Spinal cord (tissue), 10 donors: ENCODE data around the gene FBN2. TPM values are rescaled to one million over a fixed set of nuclear protein-coding genes. Genes with fewer than 3 reads are reported as not detected.

Experiments
- DNase-seq, 6 donors: peaks; one replicate each; pipeline versions ENCODE4 v3.0.0 to v3.0.0-alpha.2; 2013 to 2015; ENCODE audit warnings: low spot score in 6 of 6, low read depth in 4 of 6
- H3K27ac ChIP-seq: one replicate; pipeline ENCODE4 v1.5.1; 2013; ENCODE audit warnings: low read depth, low read length, control low read depth
- H3K27me3 ChIP-seq: one replicate; pipeline ENCODE4 v1.6.1; 2013; ENCODE audit warnings: low read length; ENCODE audit not compliant: control insufficient read depth, insufficient read depth
- H3K36me3 ChIP-seq: one replicate; pipeline ENCODE4 v1.6.1; 2013; ENCODE audit warnings: low read length; ENCODE audit not compliant: control insufficient read depth, insufficient read depth
- H3K4me1 ChIP-seq: one replicate; pipeline ENCODE4 v1.6.1; 2013; ENCODE audit warnings: low read length; ENCODE audit not compliant: control insufficient read depth, insufficient read depth
- H3K4me3 ChIP-seq: one replicate; pipeline ENCODE4 v1.5.1; 2013; ENCODE audit warnings: low read depth, low read length, control low read depth
- H3K9me3 ChIP-seq: one replicate; pipeline ENCODE4 v1.6.1; 2013; ENCODE audit warnings: low read length; ENCODE audit not compliant: control insufficient read depth, insufficient read depth
- WGBS: methylation state at CpG from one replicate; pipeline ENCODE4 v1.1.5; 2013; ENCODE audit warnings: missing lambda C conversion rate; ENCODE audit not compliant: insufficient coverage; 5-methylcytosine and 5-hydroxymethylcytosine counted together
- polyA plus RNA-seq, 2 donors: library from polyadenylated mRNA; unstranded; fragments of 120-200 nt; gene quantifications; one replicate each; pipeline ENCODE4 v1.2.1, GENCODE V29; 2013; ENCODE audit not compliant: insufficient read length in 2 of 2
- total RNA-seq, 2 donors: library from RNA; depleted of rRNA in 1 of 2; stranded (reverse); fragments of 120-200 nt in 1 of 2; fragments of >200 nt in 1 of 2; gene quantifications; one replicate each; pipeline versions ENCODE4 v1.2.3 to v1.2.4, GENCODE V29; 2013 to 2014
- donor health status: healthy.

Gene FBN2
- total and polyA plus RNA-seq, 4 donors: 11.9 to 134 (median 59.4) TPM

- no peaks in the 10 kb centered on the region for H3K36me3 ChIP-seq
- DNase-seq: no peak
- peaks cover 9% of the 10 kb centered on the region for H3K4me1 ChIP-seq
- 71% methylated on average over 11 of the region's 12 CpGs for WGBS
- H3K27ac ChIP-seq: no peak overlapping the region
- H3K9me3 ChIP-seq: no peaks in the 10 kb centered on the region
- no peaks in the 10 kb centered on the region for H3K27me3 ChIP-seq
- no peak overlapping the region for H3K4me3 ChIP-seq
Measured at GRCh38 chr5:128263357-128263756, 274.7 kb downstream of the FBN2 start.

- no peak overlapping the region for H3K4me3 ChIP-seq
- H3K9me3 ChIP-seq: no peaks in the 10 kb centered on the region
- no peaks in the 10 kb centered on the region for H3K27me3 ChIP-seq
- H3K36me3 ChIP-seq: no peaks in the 10 kb centered on the region
- DNase-seq: peak in 1 of 6 donors; percentile 52
- H3K4me1 ChIP-seq: peaks cover 9% of the 10 kb centered on the region
- no peak overlapping the region for H3K27ac ChIP-seq
- WGBS: 87% methylated on average over 4 of the region's 6 CpGs
Measured at GRCh38 chr5:128262911-128263310, 275.1 kb downstream of the FBN2 start.

- Histone ChIP-seq H3K36me3 (no peaks in the 10 kb centered on the region), H3K27me3 (no peaks in the 10 kb centered on the region), H3K4me1 (peaks cover 9% of the 10 kb centered on the region), H3K4me3 (no peak overlapping the region), H3K27ac (no peak overlapping the region), H3K9me3 (no peaks in the 10 kb centered on the region)
- WGBS: 90% methylated on average over 9 of the region's 11 CpGs
- peak in 2 of 6 donors; percentile 9 to 27 for DNase-seq
Measured at GRCh38 chr5:128259607-128260021, 278.4 kb downstream of the FBN2 start.

- Histone ChIP-seq H3K9me3 (no peaks in the 10 kb centered on the region), H3K27ac (no peak overlapping the region), H3K27me3 (no peaks in the 10 kb centered on the region), H3K36me3 (no peaks in the 10 kb centered on the region), H3K4me1 (peaks cover 8% of the 10 kb centered on the region), H3K4me3 (no peak overlapping the region)
- 80% methylated on average over 5 of the region's 6 CpGs for WGBS
- no peak for DNase-seq
Measured at GRCh38 chr5:128258372-128258771, 279.7 kb downstream of the FBN2 start.

GRCh38 chr5:128257076-128257475, 281.0 kb downstream of the FBN2 start:
- DNase-seq: peak in 1 of 6 donors; percentile 31
- WGBS: no CpG with 5 or more reads among the region's 2 CpGs

GRCh38 chr5:128254789-128255188, 283.3 kb downstream of the FBN2 start:
- no peaks in the 10 kb centered on the region for H3K36me3 ChIP-seq
- no peak overlapping the region for H3K27ac ChIP-seq
- H3K4me3 ChIP-seq: no peak overlapping the region
- WGBS: no CpG with 5 or more reads among the region's 1 CpG
- DNase-seq: no peak
- no peaks in the 10 kb centered on the region for H3K9me3 ChIP-seq
- no peaks in the 10 kb centered on the region for H3K27me3 ChIP-seq
- H3K4me1 ChIP-seq: peaks cover 4% of the 10 kb centered on the region

More at GRCh38 chr5:128257076-128257475, 281.0 kb downstream of the FBN2 start:
- H3K27ac ChIP-seq: no peak overlapping the region
- H3K4me1 ChIP-seq: peaks cover 5% of the 10 kb centered on the region
- H3K9me3 ChIP-seq: no peaks in the 10 kb centered on the region
- H3K27me3 ChIP-seq: no peaks in the 10 kb centered on the region
- H3K4me3 ChIP-seq: no peak overlapping the region
- no peaks in the 10 kb centered on the region for H3K36me3 ChIP-seq

GRCh38 chr5:128253880-128254279, 284.2 kb downstream of the FBN2 start:
- Histone ChIP-seq H3K4me3 (no peak overlapping the region), H3K4me1 (no peaks in the 10 kb centered on the region), H3K9me3 (no peaks in the 10 kb centered on the region), H3K27me3 (no peaks in the 10 kb centered on the region), H3K36me3 (no peaks in the 10 kb centered on the region), H3K27ac (no peak overlapping the region)
- WGBS: 91% methylated on average over 6 of the region's 7 CpGs
- no peak for DNase-seq

GRCh38 chr5:128253161-128253560, 284.9 kb downstream of the FBN2 start:
- no peaks in the 10 kb centered on the region for H3K36me3 ChIP-seq
- H3K9me3 ChIP-seq: no peaks in the 10 kb centered on the region
- H3K4me3 ChIP-seq: no peak overlapping the region
- 92% methylated on average over 4 of the region's 5 CpGs for WGBS
- H3K27me3 ChIP-seq: no peaks in the 10 kb centered on the region
- DNase-seq: no peak
- no peaks in the 10 kb centered on the region for H3K4me1 ChIP-seq
- H3K27ac ChIP-seq: no peak overlapping the region

- WGBS: 60% methylated on average over 1 of the region's 2 CpGs
- Histone ChIP-seq H3K27ac (no peak overlapping the region), H3K4me3 (no peak overlapping the region), H3K36me3 (no peaks in the 10 kb centered on the region), H3K4me1 (no peaks in the 10 kb centered on the region), H3K9me3 (no peaks in the 10 kb centered on the region), H3K27me3 (no peaks in the 10 kb centered on the region)
- DNase-seq: no peak
Measured at GRCh38 chr5:128252756-128253155, 285.3 kb downstream of the FBN2 start.

- WGBS: 33% methylated on average over 1 of the region's 1 CpG
- H3K4me3 ChIP-seq: no peak overlapping the region
- no peaks in the 10 kb centered on the region for H3K27me3 ChIP-seq
- H3K9me3 ChIP-seq: no peaks in the 10 kb centered on the region
- no peaks in the 10 kb centered on the region for H3K4me1 ChIP-seq
- no peak overlapping the region for H3K27ac ChIP-seq
- H3K36me3 ChIP-seq: no peaks in the 10 kb centered on the region
- DNase-seq: no peak
Measured at GRCh38 chr5:128252196-128252595, 285.8 kb downstream of the FBN2 start.
